SK-N-SH (cell line): ENCODE results near the gene FREY1. TPM values are rescaled to one million over a fixed set of nuclear protein-coding genes. Genes with fewer than 3 reads are reported as not detected.

Experiments used
- CTCF ChIA-PET: fragments of 300-600, 350-600 bp; formaldehyde crosslinking; extraction: SDS; loops from one replicate; lab custom pipeline; 2021; lab: Yijun Ruan, JAX
- POLR2A ChIA-PET: fragments of 350-600 bp; sonication (Branson Sonifier 250); formaldehyde crosslinking; extraction: SDS; loops from one replicate; lab custom pipeline; 2020; ENCODE audit warnings: antibody characterized with exemption, inconsistent platforms; lab: Yijun Ruan, JAX
- DNase-seq: peaks from one replicate; pipeline ENCODE4 v3.0.0; 2012
- H2AFZ ChIP-seq: fragments of 200-600 bp; sonication (generic); 2 replicates; pipeline ENCODE4 v1.8.1; 2016; ENCODE audit warnings: antibody characterized with exemption, mild to moderate bottlenecking, low read depth
- H3F3A ChIP-seq: fragments of 200-600 bp; sonication (generic); replicated peaks from 2 replicates; pipeline ENCODE3; 2016; ENCODE audit warnings: antibody characterized with exemption, mild to moderate bottlenecking; ENCODE audit not compliant: insufficient read depth
- H3K27ac ChIP-seq, 2 experiments: fragments of 200-500 bp in 1 of 2; fragments of 200-600 bp in 1 of 2; sonication (Bioruptor generic) in 1 of 2; sonication (generic), shearing (Covaris generic) in 1 of 2; 2 replicates each; pipeline versions ENCODE4 v1.5.1 to v1.6.1; 2014 to 2016; ENCODE audit warnings: low read depth in 2 of 2, inconsistent platforms in 1 of 2, low read length in 1 of 2, mild to moderate bottlenecking in 1 of 2, mixed read lengths in 1 of 2
- H3K27me3 ChIP-seq: fragments of 200-600 bp; sonication (generic), shearing (Covaris generic); 2 replicates; pipeline ENCODE4 v1.6.1; 2016; ENCODE audit warnings: mixed run types; ENCODE audit not compliant: insufficient read depth
- H3K36me3 ChIP-seq, 2 experiments: fragments of 200-500 bp in 1 of 2; fragments of 200-600 bp in 1 of 2; sonication (Bioruptor generic) in 1 of 2; sonication (generic) in 1 of 2; replicated peaks in 1 of 2; 2 replicates each; pipeline versions ENCODE3 to v1.5.1; 2014 to 2016; ENCODE audit warnings: low read length in 1 of 2, mild to moderate bottlenecking in 1 of 2; ENCODE audit not compliant: insufficient read depth in 2 of 2, control insufficient read depth in 1 of 2
- H3K4me1 ChIP-seq, 2 experiments: fragments of 200-500 bp in 1 of 2; fragments of 200-600 bp in 1 of 2; sonication (Bioruptor generic) in 1 of 2; sonication (generic), shearing (Covaris generic) in 1 of 2; 2 replicates each; pipeline versions ENCODE4 v1.5.1 to v1.6.1; 2014 to 2016; ENCODE audit warnings: low read depth in 1 of 2, low read length in 1 of 2, mixed run types in 1 of 2; ENCODE audit not compliant: insufficient read depth in 2 of 2, control insufficient read depth in 1 of 2
- H3K4me2 ChIP-seq: fragments of 200-600 bp; sonication (generic), shearing (Covaris generic); 2 replicates; pipeline ENCODE4 v1.6.1; 2017; ENCODE audit warnings: mixed run types
- H3K4me3 ChIP-seq, 2 experiments: fragments of 200-500 bp in 1 of 2; fragments of 200-600 bp in 1 of 2; sonication (Bioruptor generic) in 1 of 2; sonication (generic), shearing (Covaris generic) in 1 of 2; 2 replicates each; pipeline versions ENCODE4 v1.5.1 to v1.8.1; 2014 to 2016; ENCODE audit warnings: low read depth in 2 of 2, inconsistent platforms in 1 of 2, low read length in 1 of 2, mild to moderate bottlenecking in 1 of 2, mixed read lengths in 1 of 2, moderate library complexity in 1 of 2
- H3K79me2 ChIP-seq: fragments of 200-600 bp; sonication (generic); 2 replicates; pipeline ENCODE4 v1.8.1; 2017; ENCODE audit warnings: mild to moderate bottlenecking; ENCODE audit not compliant: insufficient read depth
- H3K9ac ChIP-seq: fragments of 200-600 bp; sonication (generic); 2 replicates; pipeline ENCODE4 v1.6.1; 2017; ENCODE audit warnings: mixed run types
- H3K9me2 ChIP-seq: fragments of 200-600 bp; sonication (generic); 2 replicates; pipeline ENCODE4 v1.6.1; 2017; ENCODE audit warnings: mixed run types
- H3K9me3 ChIP-seq: fragments of 200-600 bp; sonication (generic); 2 replicates; pipeline ENCODE4 v1.6.1; 2017; ENCODE audit warnings: mixed run types, mild to moderate bottlenecking, moderate library complexity
- H4K20me1 ChIP-seq: fragments of 200-600 bp; sonication (generic); 2 replicates; pipeline ENCODE4 v1.6.1; 2017; ENCODE audit warnings: mild to moderate bottlenecking, mixed run types; ENCODE audit not compliant: insufficient read depth
- CHD2 ChIP-seq: fragments of 150-350 bp; IDR thresholded peaks from 2 replicates; pipeline ENCODE4 v1.6.1; 2018; ENCODE audit warnings: low read length; ENCODE audit not compliant: partially characterized antibody
- ELF1 ChIP-seq: IDR thresholded peaks from 2 replicates; pipeline ENCODE4 v1.4.0; 2012
- FOXJ3 ChIP-seq: sonication (generic); formaldehyde crosslinking; IDR thresholded peaks from 2 replicates; pipeline ENCODE4 v1.5.1; 2020; ENCODE audit warnings: mild to moderate bottlenecking, missing genetic modification reagents
- GABPA ChIP-seq: IDR thresholded peaks from 2 replicates; pipeline ENCODE4 v1.4.0; 2012; ENCODE audit warnings: low read depth, mild to moderate bottlenecking
- MAX ChIP-seq: IDR thresholded peaks from 2 replicates; pipeline ENCODE4 v1.4.0; 2012; ENCODE audit warnings: low read depth
- MXI1 ChIP-seq: IDR thresholded peaks from 2 replicates; pipeline ENCODE4 v1.6.1; 2012; ENCODE audit warnings: mild to moderate bottlenecking, low read depth, low read length, improper control_type of control experiment
- NFIC ChIP-seq: IDR thresholded peaks from 2 replicates; pipeline ENCODE4 v1.4.0; 2012; ENCODE audit warnings: borderline replicate concordance
- NRF1 ChIP-seq: IDR thresholded peaks from 2 replicates; pipeline ENCODE4 v1.6.1; 2012; ENCODE audit warnings: low read depth, mild to moderate bottlenecking, low read length
- POLR2AphosphoS5 ChIP-seq: IDR thresholded peaks from 2 replicates; pipeline ENCODE4 v1.6.1; 2012; ENCODE audit warnings: low read depth, low read length
- RCOR1 ChIP-seq: fragments of 150-350 bp; IDR thresholded peaks from 2 replicates; pipeline ENCODE4 v1.6.1; 2017; ENCODE audit warnings: antibody characterized with exemption, low read length
- REST ChIP-seq: IDR thresholded peaks from 2 replicates; pipeline ENCODE4 v1.6.1; 2012; ENCODE audit warnings: mild to moderate bottlenecking, low read depth, low read length, moderate library complexity
- SMC3 ChIP-seq: IDR thresholded peaks from 2 replicates; pipeline ENCODE4 v1.6.1; 2012; ENCODE audit warnings: low read depth, low read length, improper control_type of control experiment
- TAF1 ChIP-seq: IDR thresholded peaks from 2 replicates; pipeline ENCODE4 v1.6.1; 2012; ENCODE audit warnings: low read depth, mild to moderate bottlenecking, low read length, moderate library complexity, borderline replicate concordance
- USF2 ChIP-seq: fragments of 150-350 bp; IDR thresholded peaks from 2 replicates; pipeline ENCODE4 v1.6.1; 2017; ENCODE audit warnings: antibody characterized with exemption, low read length, low read depth, borderline replicate concordance
- WGBS: methylation state at CpG from one replicate; pipeline ENCODE4 v1.1.6; 2017; ENCODE audit warnings: low lambda C conversion rate; 5-methylcytosine and 5-hydroxymethylcytosine counted together
- polyA plus RNA-seq, 3 experiments: library from polyadenylated mRNA; depleted of rRNA; stranded (reverse); fragments of >200 nt; gene quantifications; 2 replicates each; pipeline ENCODE4 v1.2.3, GENCODE V29; 2012
- TF ChIP-seq, protein P1 (sequence below): fragments of 150-350 bp; IDR thresholded peaks from 2 replicates; pipeline ENCODE4 v1.6.1; 2016; ENCODE audit warnings: mild to moderate bottlenecking, low read depth, low read length
- TF ChIP-seq, protein P2 (sequence below): IDR thresholded peaks from 2 replicates; pipeline ENCODE4 v1.4.0; 2012; ENCODE audit warnings: low read depth, borderline replicate concordance
- TF ChIP-seq, protein P3 (sequence below): IDR thresholded peaks from 2 replicates; pipeline ENCODE4 v1.4.0; 2012; ENCODE audit warnings: low read depth, borderline replicate concordance
- TF ChIP-seq, protein P4 (sequence below): fragments of 200-600 bp; sonication (generic); IDR thresholded peaks from 2 replicates; pipeline ENCODE4 v1.6.1; 2017; ENCODE audit warnings: antibody characterized with exemption, mild to moderate bottlenecking, moderate library complexity

Gene FREY1
- polyA plus RNA-seq, 1 of the 3 experiments (the other 2 are of a cell fraction), result 0.30 TPM

- Histone ChIP-seq H3F3A (no peaks in the 10 kb centered on the region), H3K9me3 (no peaks in the 10 kb centered on the region), H3K79me2 (no peaks in the 10 kb centered on the region), H3K4me1 (peaks cover 0 to 5% of the 10 kb centered on the region in 2 experiments; a peak in 1 of 4 replicates), H3K9ac (no peak overlapping the region), H3K27me3 (no peaks in the 10 kb centered on the region), H3K36me3 (peaks cover 11 to 19% of the 10 kb centered on the region in 2 experiments), H3K9me2 (no peaks in the 10 kb centered on the region), H3K4me2 (no peak overlapping the region), H4K20me1 (no peaks in the 10 kb centered on the region), H3K27ac (no peak overlapping the region; a peak in 1 of 4 replicates), H2AFZ (no peak overlapping the region), H3K4me3 (no peak overlapping the region)
- WGBS, result 80% methylated on average over 10 of the region's 10 CpGs
- TF ChIP-seq SMC3, result no peak
- no peak for TF ChIP-seq NFIC
- TF ChIP-seq FOXJ3 (CRISPR knock-in tag), result no peak
- no peak for TF ChIP-seq GABPA
- TF ChIP-seq NRF1, result no peak
- TF ChIP-seq, protein P1, sequence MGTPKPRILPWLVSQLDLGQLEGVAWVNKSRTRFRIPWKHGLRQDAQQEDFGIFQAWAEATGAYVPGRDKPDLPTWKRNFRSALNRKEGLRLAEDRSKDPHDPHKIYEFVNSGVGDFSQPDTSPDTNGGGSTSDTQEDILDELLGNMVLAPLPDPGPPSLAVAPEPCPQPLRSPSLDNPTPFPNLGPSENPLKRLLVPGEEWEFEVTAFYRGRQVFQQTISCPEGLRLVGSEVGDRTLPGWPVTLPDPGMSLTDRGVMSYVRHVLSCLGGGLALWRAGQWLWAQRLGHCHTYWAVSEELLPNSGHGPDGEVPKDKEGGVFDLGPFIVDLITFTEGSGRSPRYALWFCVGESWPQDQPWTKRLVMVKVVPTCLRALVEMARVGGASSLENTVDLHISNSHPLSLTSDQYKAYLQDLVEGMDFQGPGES, result no peak
- TF ChIP-seq, protein P2, sequence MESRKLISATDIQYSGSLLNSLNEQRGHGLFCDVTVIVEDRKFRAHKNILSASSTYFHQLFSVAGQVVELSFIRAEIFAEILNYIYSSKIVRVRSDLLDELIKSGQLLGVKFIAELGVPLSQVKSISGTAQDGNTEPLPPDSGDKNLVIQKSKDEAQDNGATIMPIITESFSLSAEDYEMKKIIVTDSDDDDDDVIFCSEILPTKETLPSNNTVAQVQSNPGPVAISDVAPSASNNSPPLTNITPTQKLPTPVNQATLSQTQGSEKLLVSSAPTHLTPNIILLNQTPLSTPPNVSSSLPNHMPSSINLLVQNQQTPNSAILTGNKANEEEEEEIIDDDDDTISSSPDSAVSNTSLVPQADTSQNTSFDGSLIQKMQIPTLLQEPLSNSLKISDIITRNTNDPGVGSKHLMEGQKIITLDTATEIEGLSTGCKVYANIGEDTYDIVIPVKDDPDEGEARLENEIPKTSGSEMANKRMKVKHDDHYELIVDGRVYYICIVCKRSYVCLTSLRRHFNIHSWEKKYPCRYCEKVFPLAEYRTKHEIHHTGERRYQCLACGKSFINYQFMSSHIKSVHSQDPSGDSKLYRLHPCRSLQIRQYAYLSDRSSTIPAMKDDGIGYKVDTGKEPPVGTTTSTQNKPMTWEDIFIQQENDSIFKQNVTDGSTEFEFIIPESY, result no peak
- TF ChIP-seq ELF1, result no peak
- no peak for TF ChIP-seq REST
- no peak for TF ChIP-seq RCOR1
- TF ChIP-seq, protein P3, sequence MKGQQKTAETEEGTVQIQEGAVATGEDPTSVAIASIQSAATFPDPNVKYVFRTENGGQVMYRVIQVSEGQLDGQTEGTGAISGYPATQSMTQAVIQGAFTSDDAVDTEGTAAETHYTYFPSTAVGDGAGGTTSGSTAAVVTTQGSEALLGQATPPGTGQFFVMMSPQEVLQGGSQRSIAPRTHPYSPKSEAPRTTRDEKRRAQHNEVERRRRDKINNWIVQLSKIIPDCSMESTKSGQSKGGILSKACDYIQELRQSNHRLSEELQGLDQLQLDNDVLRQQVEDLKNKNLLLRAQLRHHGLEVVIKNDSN, result no peak
- no peak for TF ChIP-seq MAX
- TF ChIP-seq TAF1, result no peak
- TF ChIP-seq CHD2, result no peak
- no peak for TF ChIP-seq USF2
- no peak for TF ChIP-seq MXI1
- TF ChIP-seq, protein P4, sequence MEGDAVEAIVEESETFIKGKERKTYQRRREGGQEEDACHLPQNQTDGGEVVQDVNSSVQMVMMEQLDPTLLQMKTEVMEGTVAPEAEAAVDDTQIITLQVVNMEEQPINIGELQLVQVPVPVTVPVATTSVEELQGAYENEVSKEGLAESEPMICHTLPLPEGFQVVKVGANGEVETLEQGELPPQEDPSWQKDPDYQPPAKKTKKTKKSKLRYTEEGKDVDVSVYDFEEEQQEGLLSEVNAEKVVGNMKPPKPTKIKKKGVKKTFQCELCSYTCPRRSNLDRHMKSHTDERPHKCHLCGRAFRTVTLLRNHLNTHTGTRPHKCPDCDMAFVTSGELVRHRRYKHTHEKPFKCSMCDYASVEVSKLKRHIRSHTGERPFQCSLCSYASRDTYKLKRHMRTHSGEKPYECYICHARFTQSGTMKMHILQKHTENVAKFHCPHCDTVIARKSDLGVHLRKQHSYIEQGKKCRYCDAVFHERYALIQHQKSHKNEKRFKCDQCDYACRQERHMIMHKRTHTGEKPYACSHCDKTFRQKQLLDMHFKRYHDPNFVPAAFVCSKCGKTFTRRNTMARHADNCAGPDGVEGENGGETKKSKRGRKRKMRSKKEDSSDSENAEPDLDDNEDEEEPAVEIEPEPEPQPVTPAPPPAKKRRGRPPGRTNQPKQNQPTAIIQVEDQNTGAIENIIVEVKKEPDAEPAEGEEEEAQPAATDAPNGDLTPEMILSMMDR, result no peak
- TF ChIP-seq POLR2AphosphoS5, result no peak
- POLR2A ChIA-PET, result no interaction called here
- DNase-seq, result no peak
- CTCF ChIA-PET, result interaction anchor here (1.1 to 5.0 kb wide), 2 partner anchors 57 to 77 kb away, joined by 5 to 25 read pairs; no protein-coding TSS in a partner anchor
These were observed 22.5 kb upstream of the FREY1 start for GRCh38 chr11:45929486-45930030.
